DMS153 treated with DMSO at 0.1 percent for 48 hours (cell line): ENCODE results near the gene PUS10.

ENCODE experiments used
- DNase-seq: peaks from one replicate; lab custom pipeline; 2025; ENCODE audit not compliant: unreplicated experiment; lab: John Stamatoyannopoulos, UW

Gene PUS10

GRCh38 chr2:60973705-60974104, 44.4 kb downstream of the PUS10 start:
- no peak for DNase-seq

GRCh38 chr2:60972889-60973656, 45.0 kb downstream of the PUS10 start:
- no peak for DNase-seq

- DNase-seq, result no peak
Observed at GRCh38 chr2:60966507-60967405, 51.3 kb downstream of the PUS10 start.

GRCh38 chr2:60965499-60965785, 52.6 kb downstream of the PUS10 start:
- DNase-seq, result no peak

- no peak for DNase-seq
Observed at GRCh38 chr2:60964651-60965498, 53.2 kb downstream of the PUS10 start.

- DNase-seq, result no peak
Observed at GRCh38 chr2:60963190-60963589, 54.9 kb downstream of the PUS10 start.

GRCh38 chr2:60962528-60962927, 55.5 kb downstream of the PUS10 start:
- DNase-seq, result no peak

GRCh38 chr2:60961457-60961856, 56.6 kb downstream of the PUS10 start:
- DNase-seq, result no peak

- DNase-seq, result no peak
Observed at GRCh38 chr2:60960706-60961105, 57.3 kb downstream of the PUS10 start.

GRCh38 chr2:60959501-60959900, 58.6 kb downstream of the PUS10 start:
- DNase-seq, result no peak

GRCh38 chr2:60958800-60959199, 59.3 kb downstream of the PUS10 start:
- no peak for DNase-seq

GRCh38 chr2:60958361-60958760, 59.7 kb downstream of the PUS10 start:
- DNase-seq, result no peak

GRCh38 chr2:60957643-60958042, 60.4 kb downstream of the PUS10 start:
- no peak for DNase-seq

GRCh38 chr2:60957224-60957623, 60.8 kb downstream of the PUS10 start:
- no peak for DNase-seq

GRCh38 chr2:60954139-60954538, 63.9 kb downstream of the PUS10 start:
- DNase-seq, result no peak

GRCh38 chr2:60948926-60949579, 69.0 kb downstream of the PUS10 start:
- no peak for DNase-seq

- no peak for DNase-seq
Observed at GRCh38 chr2:60948161-60948560, 69.9 kb downstream of the PUS10 start.

GRCh38 chr2:60947056-60947455, 71.0 kb downstream of the PUS10 start:
- DNase-seq, result no peak

GRCh38 chr2:60945341-60945740, 72.7 kb downstream of the PUS10 start:
- DNase-seq, result no peak

GRCh38 chr2:60939622-60940021, 78.4 kb downstream of the PUS10 start:
- DNase-seq, result no peak

GRCh38 chr2:60938301-60938700, 79.8 kb downstream of the PUS10 start:
- no peak for DNase-seq
